Vagina (tissue), 2 donors: Measurements from ENCODE around the gene BRPF1. TPM values are rescaled to one million over a fixed set of nuclear protein-coding genes. Genes with fewer than 3 reads are reported as not detected.

Source experiments
- DNase-seq, 2 donors: peaks; one replicate each; pipeline ENCODE4 v3.0.0-alpha.2; 2017; ENCODE audit errors: extremely low spot score in 2 of 2
- H3K27ac ChIP-seq: fragments of 200-600 bp; sonication (generic); one replicate; pipeline ENCODE4 v1.5.1; 2019
- H3K27me3 ChIP-seq: fragments of 200-600 bp; sonication (generic); one replicate; pipeline ENCODE4 v1.5.1; 2019
- H3K36me3 ChIP-seq, 2 donors: fragments of 200-600 bp; sonication (generic); one replicate each; pipeline ENCODE4 v1.5.1; 2017 to 2019
- H3K4me1 ChIP-seq: fragments of 200-600 bp; sonication (generic); one replicate; pipeline ENCODE4 v1.5.1; 2019
- H3K4me3 ChIP-seq, 2 donors: fragments of 200-600 bp; sonication (generic); 1 replicate in 1 of 2; 2 replicates in 1 of 2; pipeline ENCODE4 v1.5.1; 2016 to 2019
- H3K9me3 ChIP-seq: fragments of 200-600 bp; sonication (generic); one replicate; pipeline ENCODE4 v1.5.1; 2019
- CTCF ChIP-seq, 3 experiments: fragments of 450-650 bp in 2 of 3; fragments of 200-600 bp in 1 of 3; sonication (generic) in 1 of 3; IDR thresholded peaks; one replicate each; pipeline ENCODE4 v1.5.1; 2017 to 2019; ENCODE audit warnings: antibody characterized with exemption in 3 of 3, mild to moderate bottlenecking in 2 of 3, moderate library complexity in 2 of 3
- POLR2A ChIP-seq, 2 donors: fragments of 450-650 bp; IDR thresholded peaks; one replicate each; pipeline ENCODE4 v1.6.1; 2017; ENCODE audit warnings: antibody characterized with exemption in 2 of 2, mild to moderate bottlenecking in 2 of 2, moderate library complexity in 2 of 2
- POLR2AphosphoS5 ChIP-seq, 2 donors: sonication (generic); formaldehyde crosslinking; IDR thresholded peaks; one replicate each; pipeline ENCODE4 v1.9.0; 2017; ENCODE audit warnings: antibody characterized with exemption in 2 of 2, mild to moderate bottlenecking in 2 of 2, low read depth in 1 of 2; ENCODE audit not compliant: insufficient read depth in 1 of 2
- intact Hi-C: fragments of 100-400 bp; cut with DNase I; formaldehyde crosslinking; loops from one replicate; pipeline ENCODE4 v1.15.1; 2023
- total RNA-seq: library from RNA; depleted of rRNA; stranded (reverse); fragments of >200 nt; gene quantifications from one replicate; pipeline ENCODE4 v1.2.3, GENCODE V29; 2016

The BRPF1 gene
- total RNA-seq, 1 donor from 2014 or later, result 16.9 TPM

GRCh38 chr3:9697892-9698291 lies 33.6 kb upstream of the BRPF1 start:
- TF ChIP-seq POLR2AphosphoS5 (IDR thresholded peaks at IDR 0.05; ENCODE audit: insufficient read depth in 1 of 2, low read depth in 1 of 2), result no peak
- no peak for TF ChIP-seq CTCF (IDR thresholded peaks at IDR 0.05)
- TF ChIP-seq POLR2A (IDR thresholded peaks at IDR 0.05), result no peak
- H3K9me3 ChIP-seq, result no peaks in the 10 kb centered on the region
- no peaks in the 10 kb centered on the region for H3K27me3 ChIP-seq
- no peak for DNase-seq
- no peak overlapping the region for H3K4me3 ChIP-seq
- no peaks in the 10 kb centered on the region for H3K4me1 ChIP-seq
- peaks cover 0 to 42% of the 10 kb centered on the region in 2 donors for H3K36me3 ChIP-seq
- intact Hi-C loops, result no loop called here
- no peak overlapping the region for H3K27ac ChIP-seq

GRCh38 chr3:9698293-9698692 lies 33.2 kb upstream of the BRPF1 start:
- H3K36me3 ChIP-seq, result peaks cover 0 to 39% of the 10 kb centered on the region in 2 donors
- H3K27ac ChIP-seq, result no peak overlapping the region
- DNase-seq, result no peak
- TF ChIP-seq CTCF (IDR thresholded peaks at IDR 0.05) (no peak), POLR2AphosphoS5 (IDR thresholded peaks at IDR 0.05; ENCODE audit: insufficient read depth in 1 of 2, low read depth in 1 of 2) (no peak), POLR2A (IDR thresholded peaks at IDR 0.05) (no peak)
- no peaks in the 10 kb centered on the region for H3K9me3 ChIP-seq
- no peaks in the 10 kb centered on the region for H3K4me1 ChIP-seq
- H3K27me3 ChIP-seq, result no peaks in the 10 kb centered on the region
- intact Hi-C loops, result no loop called here
- H3K4me3 ChIP-seq, result no peak overlapping the region

GRCh38 chr3:9700536-9700935 lies 31.0 kb upstream of the BRPF1 start:
- H3K4me1 ChIP-seq, result peaks cover 19% of the 10 kb centered on the region
- intact Hi-C loops, result no loop called here
- H3K27ac ChIP-seq, result no peak overlapping the region
- no peaks in the 10 kb centered on the region for H3K9me3 ChIP-seq
- H3K36me3 ChIP-seq, result peaks cover 0 to 39% of the 10 kb centered on the region in 2 donors
- DNase-seq, result no peak
- TF ChIP-seq POLR2AphosphoS5 (IDR thresholded peaks at IDR 0.05; ENCODE audit: insufficient read depth in 1 of 2, low read depth in 1 of 2) (no peak), CTCF (IDR thresholded peaks at IDR 0.05) (no peak), POLR2A (IDR thresholded peaks at IDR 0.05) (no peak)
- H3K4me3 ChIP-seq, result no peak overlapping the region
- no peaks in the 10 kb centered on the region for H3K27me3 ChIP-seq

- H3K36me3 ChIP-seq, result peaks cover 0 to 39% of the 10 kb centered on the region in 2 donors
- TF ChIP-seq CTCF (IDR thresholded peaks at IDR 0.05), result no peak
- TF ChIP-seq POLR2A (IDR thresholded peaks at IDR 0.05), result no peak
- no peak for TF ChIP-seq POLR2AphosphoS5 (IDR thresholded peaks at IDR 0.05; ENCODE audit: insufficient read depth in 1 of 2, low read depth in 1 of 2)
- intact Hi-C loops, result no loop called here
- no peak for DNase-seq
- H3K27me3 ChIP-seq, result no peaks in the 10 kb centered on the region
- H3K27ac ChIP-seq, result no peak overlapping the region
- no peaks in the 10 kb centered on the region for H3K9me3 ChIP-seq
- H3K4me1 ChIP-seq, result peaks cover 19% of the 10 kb centered on the region
- H3K4me3 ChIP-seq, result no peak overlapping the region
Observed at GRCh38 chr3:9701006-9701405, 30.5 kb upstream of the BRPF1 start.

- peaks cover 19% of the 10 kb centered on the region for H3K4me1 ChIP-seq
- no peak for DNase-seq
- H3K27ac ChIP-seq, result no peak overlapping the region
- intact Hi-C loops, result no loop called here
- TF ChIP-seq POLR2AphosphoS5 (IDR thresholded peaks at IDR 0.05; ENCODE audit: insufficient read depth in 1 of 2, low read depth in 1 of 2), result no peak
- no peak for TF ChIP-seq POLR2A (IDR thresholded peaks at IDR 0.05)
- no peak for TF ChIP-seq CTCF (IDR thresholded peaks at IDR 0.05)
- H3K27me3 ChIP-seq, result no peaks in the 10 kb centered on the region
- peaks cover 0 to 36% of the 10 kb centered on the region in 2 donors for H3K36me3 ChIP-seq
- H3K4me3 ChIP-seq, result no peak overlapping the region
- no peaks in the 10 kb centered on the region for H3K9me3 ChIP-seq
Observed at GRCh38 chr3:9701711-9702110, 29.8 kb upstream of the BRPF1 start.
